HepG2 (cell line): Measurements from ENCODE around the gene STIM1. TPM values are rescaled to one million over a fixed set of nuclear protein-coding genes. Genes with fewer than 3 reads are reported as not detected.

Source experiments
- ATAC-seq: fragments of 200-7000 bp; cut with Tn5 transposase; 3 replicates; pipeline ENCODE4 v1.9.1; 2020; ENCODE audit warnings: mild to moderate bottlenecking, moderate library complexity
- BruUV-seq: library from RNA; stranded (reverse); fragments of 400-500 nt; replicated peaks from 2 replicates; lab custom pipeline; 2021; lab: Mats Ljungman, UMichigan
- CTCF ChIA-PET: fragments of 300-600 bp; formaldehyde crosslinking; extraction: SDS; loops from one replicate; lab custom pipeline; 2021; ENCODE audit warnings: low total read pairs, inconsistent platforms, low intra/inter-chr PET ratio; lab: Yijun Ruan, JAX
- POLR2A ChIA-PET: fragments of 350-600 bp; sonication (Branson Sonifier 250); formaldehyde crosslinking; loops from one replicate; lab custom pipeline; 2020; ENCODE audit warnings: antibody characterized with exemption, inconsistent platforms; lab: Yijun Ruan, JAX
- DNase-seq: peaks from one replicate; pipeline ENCODE4 v3.0.0-alpha.2; 2015; ENCODE audit warnings: low spot score
- FAIRE-seq: peaks from 3 replicates; lab custom pipeline; 2011; peaks lifted over from hg19 to GRCh38; lab: Jason Lieb, UNC
- H2AFZ ChIP-seq: one replicate; pipeline ENCODE4 v1.6.1; 2011; ENCODE audit warnings: low read length, inconsistent platforms
- H3K27ac ChIP-seq: fragments of 300-600 bp; 3 replicates; pipeline ENCODE4 v1.8.0; 2011; ENCODE audit warnings: mixed run types, mild to moderate bottlenecking, mixed read lengths, low read length, inconsistent platforms; ENCODE audit not compliant: insufficient read depth; ENCODE audit errors: extremely low read length
- H3K27me3 ChIP-seq, 2 experiments: fragments of 200-600 bp in 1 of 2; 2 replicates in 1 of 2; 3 replicates in 1 of 2; pipeline versions ENCODE4 v1.6.0 to v1.8.0; 2011; ENCODE audit warnings: low read length in 2 of 2, mild to moderate bottlenecking in 2 of 2, moderate library complexity in 2 of 2, inconsistent platforms in 1 of 2; ENCODE audit not compliant: insufficient read depth in 2 of 2, control insufficient read depth in 1 of 2
- H3K36me3 ChIP-seq, 2 experiments: fragments of 200-600 bp in 1 of 2; replicated peaks in 1 of 2; 2 replicates in 1 of 2; 3 replicates in 1 of 2; pipeline versions ENCODE4 v1.5.1 to v1.8.0; 2011; ENCODE audit warnings: low read length in 2 of 2, inconsistent platforms in 1 of 2; ENCODE audit not compliant: insufficient read depth in 2 of 2, control insufficient read depth in 1 of 2
- H3K4me1 ChIP-seq: 2 replicates; pipeline ENCODE4 v1.5.1; 2012; ENCODE audit warnings: low read length, inconsistent platforms; ENCODE audit not compliant: insufficient read depth
- H3K4me2 ChIP-seq: 2 replicates; pipeline ENCODE4 v1.6.0; 2011; ENCODE audit warnings: low read depth, low read length, inconsistent platforms
- H3K4me3 ChIP-seq, 3 experiments: fragments of 200-600 bp in 1 of 3; sonication (generic), shearing (Covaris generic) in 1 of 3; replicated peaks in 1 of 3; 2 replicates each; pipeline ENCODE4 v1.5.1; 2011 to 2016; ENCODE audit warnings: low read length in 3 of 3, inconsistent platforms in 2 of 3, low read depth in 2 of 3, mild to moderate bottlenecking in 2 of 3, control low read depth in 1 of 3, mixed read lengths in 1 of 3; ENCODE audit not compliant: insufficient read depth in 1 of 3
- H3K79me2 ChIP-seq: one replicate; pipeline ENCODE4 v1.6.1; 2011; ENCODE audit warnings: low read length, inconsistent platforms; ENCODE audit not compliant: insufficient read depth
- H3K9ac ChIP-seq: 2 replicates; pipeline ENCODE4 v1.6.0; 2011; ENCODE audit warnings: mild to moderate bottlenecking, low read depth, low read length, inconsistent platforms; ENCODE audit not compliant: insufficient read depth
- H3K9me3 ChIP-seq: 2 replicates; pipeline ENCODE4 v1.5.1; 2012; ENCODE audit warnings: mild to moderate bottlenecking, low read length
- H4K20me1 ChIP-seq: 2 replicates; pipeline ENCODE4 v1.6.0; 2011; ENCODE audit warnings: inconsistent platforms, mild to moderate bottlenecking, low read length, moderate library complexity; ENCODE audit not compliant: insufficient read depth
- CREB1 ChIP-seq, 2 experiments: fragments of 450-650 bp in 1 of 2; IDR thresholded peaks; 2 replicates each; pipeline ENCODE4 v1.6.1; 2016 to 2017; ENCODE audit warnings: control low read depth in 1 of 2, mild to moderate bottlenecking in 1 of 2, missing compliant biosample characterization in 1 of 2, missing genetic modification characterization in 1 of 2
- FOXK1 ChIP-seq: sonication (generic); formaldehyde crosslinking; IDR thresholded peaks from 2 replicates; pipeline ENCODE4 v1.4.0; 2020; ENCODE audit warnings: low read depth, missing genetic modification reagents, borderline replicate concordance
- HES4 ChIP-seq: sonication (generic); formaldehyde crosslinking; IDR thresholded peaks from 2 replicates; pipeline ENCODE4 v1.9.0; 2021; ENCODE audit warnings: mild to moderate bottlenecking, missing genetic modification reagents, borderline replicate concordance
- KLF13 ChIP-seq: sonication (generic); formaldehyde crosslinking; IDR thresholded peaks from 2 replicates; pipeline ENCODE4 v1.4.0; 2020; ENCODE audit warnings: mild to moderate bottlenecking, missing genetic modification reagents
- NBN ChIP-seq: fragments of 450-650 bp; conservative IDR thresholded peaks from 2 replicates; pipeline ENCODE4 v1.6.1; 2017
- PAF1 ChIP-seq: IDR thresholded peaks from 2 replicates; pipeline ENCODE4 v1.6.1; 2016; ENCODE audit warnings: missing genetic modification reagents, missing compliant biosample characterization
- RBFOX2 ChIP-seq: fragments of 200-400 bp; formaldehyde crosslinking; IDR thresholded peaks from 2 replicates; pipeline ENCODE4 v1.6.1; 2017; ENCODE audit warnings: low read depth, mild to moderate bottlenecking, low read length
- SNAI1 ChIP-seq: sonication (generic); formaldehyde crosslinking; IDR thresholded peaks from 2 replicates; pipeline ENCODE4 v1.5.0; 2020; ENCODE audit warnings: mild to moderate bottlenecking, missing genetic modification reagents, borderline replicate concordance
- ZNF607 ChIP-seq: sonication (generic); formaldehyde crosslinking; IDR thresholded peaks from 2 replicates; pipeline ENCODE4 v1.5.1; 2020; ENCODE audit warnings: missing genetic modification reagents, mild to moderate bottlenecking, borderline replicate concordance
- WGBS: methylation state at CpG from one replicate; pipeline ENCODE4 v1.1.6; 2017; ENCODE audit warnings: low lambda C conversion rate; 5-methylcytosine and 5-hydroxymethylcytosine counted together
- in situ Hi-C: cut with HindIII; loops from 2 replicates; pipeline ENCODE4 v1.10.0; 2017; ENCODE audit warnings: low pct_unique_long_range_greater_than_20kb; ENCODE audit not compliant: extremely low pct_ligation_motif_present
- intact Hi-C: fragments of 100-400 bp; cut with micrococcal nuclease; formaldehyde crosslinking; loops from one replicate; pipeline ENCODE4 v1.10.0; 2022; ENCODE audit not compliant: unreplicated experiment
- polyA plus RNA-seq, 8 experiments: library from polyadenylated mRNA; depleted of rRNA in 3 of 8; stranded (reverse) in 7 of 8; unstranded in 1 of 8; fragments of >200 nt; fragmentation: Illumina TruSeq in 4 of 8; extraction: Trizol in 4 of 8; gene quantifications; 2 replicates each; pipeline versions ENCODE4 v1.2.1 to v1.2.3, GENCODE V29; 2011 to 2016; ENCODE audit warnings: low read depth in 4 of 8, missing spikeins in 1 of 8, mixed read lengths in 1 of 8; ENCODE audit not compliant: insufficient read depth in 1 of 8
- total RNA-seq, 5 experiments: library from RNA; depleted of rRNA; stranded (reverse); fragments of >200 nt; fragmentation: Illumina TruSeq; extraction: Trizol; gene quantifications; 2 replicates each; pipeline ENCODE4 v1.2.3, GENCODE V29; 2016; ENCODE audit warnings: low read depth in 1 of 5
- TF ChIP-seq, protein P1 (sequence below): sonication (generic); formaldehyde crosslinking; IDR thresholded peaks from 2 replicates; pipeline ENCODE4 v1.4.0; 2020; ENCODE audit warnings: missing genetic modification reagents
- TF ChIP-seq, protein P2 (sequence below), 2 experiments: sonication (generic) in 1 of 2; formaldehyde crosslinking in 1 of 2; IDR thresholded peaks; 2 replicates each; pipeline versions ENCODE4 v1.4.0 to v1.6.1; 2018 to 2020; ENCODE audit warnings: missing genetic modification reagents in 2 of 2, borderline replicate concordance in 1 of 2, low read depth in 1 of 2, mild to moderate bottlenecking in 1 of 2, missing biosample characterization in 1 of 2

The STIM1 gene
- total and polyA plus RNA-seq, 2 of the 13 experiments (the other 11 are each of a cell fraction or from before 2014, with no cell fraction given) = 19.2 to 28.5 TPM

DNA sequence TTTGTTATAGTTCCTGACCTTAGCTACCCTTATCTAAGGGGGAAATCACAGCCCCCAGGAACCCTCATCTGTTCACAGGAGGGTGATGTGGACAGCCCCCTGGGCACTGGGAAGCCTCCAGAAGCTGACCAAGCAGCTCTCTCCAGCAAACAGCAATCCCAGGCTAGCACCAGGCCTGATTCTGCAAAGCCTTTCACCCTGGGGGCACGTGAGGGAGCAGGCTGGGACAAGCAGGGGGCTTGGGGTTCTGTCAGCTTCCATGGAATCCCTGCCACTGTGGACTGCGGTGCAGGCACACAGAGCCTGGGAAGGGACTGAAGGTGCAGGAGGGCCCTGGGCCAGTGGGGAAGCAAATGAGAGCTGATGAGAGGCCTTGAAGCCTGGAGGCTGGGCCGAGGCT lies 45.0 kb upstream of the STIM1 start:
- H3K27me3 ChIP-seq = no peaks in the 10 kb centered on the region; a peak in 1 of 5 replicates
- H3K9me3 ChIP-seq = no peaks in the 10 kb centered on the region
- no peak overlapping the region for H3K4me2 ChIP-seq
- H3K79me2 ChIP-seq = no peaks in the 10 kb centered on the region
- TF ChIP-seq FOXK1 (CRISPR knock-in tag) (no peak), SNAI1 (CRISPR knock-in tag) (no peak), CREB1 (IDR thresholded peaks at IDR 0.05) (no peak), CREB1 (CRISPR knock-in tag; IDR thresholded peaks at IDR 0.05) (no peak), KLF13 (CRISPR knock-in tag) (no peak), ZNF607 (no peak), PAF1 (CRISPR knock-in tag) (no peak), HES4 (CRISPR knock-in tag) (no peak), RBFOX2 (no peak), NBN (no peak)
- TF ChIP-seq, protein P1, sequence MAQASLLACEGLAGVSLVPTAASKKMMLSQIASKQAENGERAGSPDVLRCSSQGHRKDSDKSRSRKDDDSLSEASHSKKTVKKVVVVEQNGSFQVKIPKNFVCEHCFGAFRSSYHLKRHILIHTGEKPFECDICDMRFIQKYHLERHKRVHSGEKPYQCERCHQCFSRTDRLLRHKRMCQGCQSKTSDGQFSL = no peak
- TF ChIP-seq, protein P2, sequence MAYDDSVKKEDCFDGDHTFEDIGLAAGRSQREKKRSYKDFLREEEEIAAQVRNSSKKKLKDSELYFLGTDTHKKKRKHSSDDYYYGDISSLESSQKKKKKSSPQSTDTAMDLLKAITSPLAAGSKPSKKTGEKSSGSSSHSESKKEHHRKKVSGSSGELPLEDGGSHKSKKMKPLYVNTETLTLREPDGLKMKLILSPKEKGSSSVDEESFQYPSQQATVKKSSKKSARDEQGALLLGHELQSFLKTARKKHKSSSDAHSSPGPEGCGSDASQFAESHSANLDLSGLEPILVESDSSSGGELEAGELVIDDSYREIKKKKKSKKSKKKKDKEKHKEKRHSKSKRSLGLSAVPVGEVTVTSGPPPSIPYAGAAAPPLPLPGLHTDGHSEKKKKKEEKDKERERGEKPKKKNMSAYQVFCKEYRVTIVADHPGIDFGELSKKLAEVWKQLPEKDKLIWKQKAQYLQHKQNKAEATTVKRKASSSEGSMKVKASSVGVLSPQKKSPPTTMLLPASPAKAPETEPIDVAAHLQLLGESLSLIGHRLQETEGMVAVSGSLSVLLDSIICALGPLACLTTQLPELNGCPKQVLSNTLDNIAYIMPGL (CRISPR knock-in tag; IDR thresholded peaks at IDR 0.05; ENCODE audit: borderline replicate concordance in 1 of 2, low read depth in 1 of 2) = no peak
- ATAC-seq (no peak), DNase-seq (no peak), FAIRE-seq (no peak)
- BruUV-seq = no TSS peak
- POLR2A ChIA-PET = interaction anchor here (1.3 kb wide), 1 partner anchor 30 kb away, joined by 6 read pairs; the partner anchor contains the start of gene RHOG
- 100% methylated on average over 1 of the region's 3 CpGs for WGBS
- intact Hi-C loops = no loop called here
- H4K20me1 ChIP-seq = no peaks in the 10 kb centered on the region
- in situ Hi-C loops = no loop called here
- H3K4me3 ChIP-seq = no peak overlapping the region
- H2AFZ ChIP-seq = no peak overlapping the region
- H3K36me3 ChIP-seq = peaks cover 0 to 3% of the 10 kb centered on the region in 2 experiments; a peak in 2 of 5 replicates
- peaks cover 19% of the 10 kb centered on the region for H3K4me1 ChIP-seq
- no peak overlapping the region for H3K27ac ChIP-seq
- H3K9ac ChIP-seq = no peak overlapping the region
- CTCF ChIA-PET = no interaction called here
